ENCODE data around the gene SCAMP2. TPM values are rescaled to one million over a fixed set of nuclear protein-coding genes. Genes with fewer than 3 reads are reported as not detected.

SCAMP2 gene
- total RNA-seq, 4 donors from 2014 or later: 15.9 to 67.5 (median 33.0) TPM

GRCh38 chr15:74872702-74873035, 496 bp downstream of the SCAMP2 start:
- no peaks in the 10 kb centered on the region for H3K9me3 ChIP-seq
- intact Hi-C loops (cut with DNase I; ENCODE audit: low total_unique reads): no loop called here
- no peaks in the 10 kb centered on the region for H3K36me3 ChIP-seq
- H3K4me3 ChIP-seq: peak overlapping the region; percentile 55 to 85
- H3K4me1 ChIP-seq: peaks cover 11 to 28% of the 10 kb centered on the region in 2 donors
- peak overlapping the region; percentile 77 to 87 for H3K27ac ChIP-seq
- no peak for DNase-seq
- TF ChIP-seq POLR2A (IDR thresholded peaks at IDR 0.05): no peak
- no peak for TF ChIP-seq CTCF (IDR thresholded peaks at IDR 0.05)
- no peaks in the 10 kb centered on the region for H3K27me3 ChIP-seq

- peak overlapping the region; percentile 2 to 56 for H3K27ac ChIP-seq
- no peaks in the 10 kb centered on the region for H3K36me3 ChIP-seq
- H3K4me1 ChIP-seq: peaks cover 11 to 28% of the 10 kb centered on the region in 2 donors
- no peak overlapping the region for H3K4me3 ChIP-seq
- no peak for TF ChIP-seq POLR2A (IDR thresholded peaks at IDR 0.05)
- no peak for TF ChIP-seq CTCF (IDR thresholded peaks at IDR 0.05)
- intact Hi-C loops (cut with DNase I; ENCODE audit: low total_unique reads): no loop called here
- no peak for DNase-seq
- H3K27me3 ChIP-seq: no peaks in the 10 kb centered on the region
- H3K9me3 ChIP-seq: no peaks in the 10 kb centered on the region
These were observed 2.5 kb downstream of the SCAMP2 start for GRCh38 chr15:74870436-74871215.

GRCh38 chr15:74869726-74870407, 3.3 kb downstream of the SCAMP2 start:
- TF ChIP-seq CTCF (IDR thresholded peaks at IDR 0.05): no peak
- no peak for TF ChIP-seq POLR2A (IDR thresholded peaks at IDR 0.05)
- no peaks in the 10 kb centered on the region for H3K9me3 ChIP-seq
- H3K4me1 ChIP-seq: peaks cover 11 to 28% of the 10 kb centered on the region in 2 donors
- intact Hi-C loops (cut with DNase I; ENCODE audit: low total_unique reads): no loop called here
- peak overlapping the region; percentile 7 to 56 for H3K27ac ChIP-seq
- DNase-seq: peak; percentile 20 to 36
- H3K27me3 ChIP-seq: no peaks in the 10 kb centered on the region
- H3K36me3 ChIP-seq: no peaks in the 10 kb centered on the region
- no peak overlapping the region for H3K4me3 ChIP-seq

- Histone ChIP-seq H3K9me3 (no peaks in the 10 kb centered on the region), H3K27ac (peak overlapping the region; percentile 7 to 35), H3K27me3 (no peaks in the 10 kb centered on the region), H3K4me3 (no peak overlapping the region), H3K36me3 (no peaks in the 10 kb centered on the region), H3K4me1 (peaks cover 11 to 28% of the 10 kb centered on the region in 2 donors)
- DNase-seq: no peak
- TF ChIP-seq CTCF (IDR thresholded peaks at IDR 0.05): no peak
- no peak for TF ChIP-seq POLR2A (IDR thresholded peaks at IDR 0.05)
- intact Hi-C loops (cut with DNase I; ENCODE audit: low total_unique reads): no loop called here
These were observed 3.8 kb downstream of the SCAMP2 start for GRCh38 chr15:74869372-74869725.

- intact Hi-C loops (cut with DNase I; ENCODE audit: low total_unique reads): no loop called here
- no peak overlapping the region for H3K4me3 ChIP-seq
- no peaks in the 10 kb centered on the region for H3K9me3 ChIP-seq
- no peaks in the 10 kb centered on the region for H3K36me3 ChIP-seq
- no peaks in the 10 kb centered on the region for H3K27me3 ChIP-seq
- H3K4me1 ChIP-seq: peaks cover 11 to 28% of the 10 kb centered on the region in 2 donors
- no peak overlapping the region for H3K27ac ChIP-seq
- TF ChIP-seq POLR2A (IDR thresholded peaks at IDR 0.05) (no peak), CTCF (IDR thresholded peaks at IDR 0.05) (no peak)
- DNase-seq: no peak
These were observed 5.1 kb downstream of the SCAMP2 start for GRCh38 chr15:74868059-74868458.
